Fibroblast of lung (primary cell): ENCODE measurements around the gene CEP250.

Source experiments
- EZH2 ChIP-seq: IDR thresholded peaks from 2 replicates; pipeline ENCODE4 v1.5.1; 2012; ENCODE audit warnings: low read length, control low read depth, mild to moderate bottlenecking; ENCODE audit errors: missing control alignments
- TF ChIP-seq, protein P1 (sequence below), 2 donors: IDR thresholded peaks in 1 of 2; conservative IDR thresholded peaks in 1 of 2; 1 replicate in 1 of 2; 2 replicates in 1 of 2; pipeline ENCODE4 v1.5.1; 2011 to 2012; ENCODE audit warnings: low read length in 2 of 2, control low read depth in 1 of 2, inconsistent platforms in 1 of 2, low read depth in 1 of 2, mild to moderate bottlenecking in 1 of 2

DNA sequence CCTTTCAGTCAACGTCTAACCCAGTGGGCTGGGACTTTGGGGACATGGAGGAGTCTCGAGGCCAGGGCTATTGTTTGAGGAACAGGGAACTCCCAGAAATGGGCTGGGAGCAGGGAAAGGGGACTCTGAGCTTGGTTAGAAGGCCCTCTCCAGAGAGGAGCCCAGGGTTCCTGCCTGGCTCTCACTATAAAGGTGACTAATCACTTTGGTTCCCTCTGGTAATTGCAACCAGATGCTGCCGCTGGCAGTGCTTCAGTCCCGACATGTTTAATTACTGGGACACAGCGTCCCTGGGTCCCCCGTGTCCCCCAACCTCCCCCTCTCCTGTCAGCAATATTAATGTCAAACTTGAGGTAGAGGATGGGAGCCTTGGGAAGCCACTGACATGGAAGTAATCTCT, 12.4 kb upstream of the CEP250 start:
- TF ChIP-seq, protein P1, sequence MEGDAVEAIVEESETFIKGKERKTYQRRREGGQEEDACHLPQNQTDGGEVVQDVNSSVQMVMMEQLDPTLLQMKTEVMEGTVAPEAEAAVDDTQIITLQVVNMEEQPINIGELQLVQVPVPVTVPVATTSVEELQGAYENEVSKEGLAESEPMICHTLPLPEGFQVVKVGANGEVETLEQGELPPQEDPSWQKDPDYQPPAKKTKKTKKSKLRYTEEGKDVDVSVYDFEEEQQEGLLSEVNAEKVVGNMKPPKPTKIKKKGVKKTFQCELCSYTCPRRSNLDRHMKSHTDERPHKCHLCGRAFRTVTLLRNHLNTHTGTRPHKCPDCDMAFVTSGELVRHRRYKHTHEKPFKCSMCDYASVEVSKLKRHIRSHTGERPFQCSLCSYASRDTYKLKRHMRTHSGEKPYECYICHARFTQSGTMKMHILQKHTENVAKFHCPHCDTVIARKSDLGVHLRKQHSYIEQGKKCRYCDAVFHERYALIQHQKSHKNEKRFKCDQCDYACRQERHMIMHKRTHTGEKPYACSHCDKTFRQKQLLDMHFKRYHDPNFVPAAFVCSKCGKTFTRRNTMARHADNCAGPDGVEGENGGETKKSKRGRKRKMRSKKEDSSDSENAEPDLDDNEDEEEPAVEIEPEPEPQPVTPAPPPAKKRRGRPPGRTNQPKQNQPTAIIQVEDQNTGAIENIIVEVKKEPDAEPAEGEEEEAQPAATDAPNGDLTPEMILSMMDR (conservative IDR thresholded peaks at IDR 0.05 in 1 of 2, IDR thresholded peaks at IDR 0.05 in 1 of 2; ENCODE audit: low read depth in 1 of 2, low read length in 2 of 2): no peak
- no peak for TF ChIP-seq EZH2
